Neural cell (in vitro differentiated cells): ENCODE data around the gene OBSCN. TPM values are rescaled to one million over a fixed set of nuclear protein-coding genes. Genes with fewer than 3 reads are reported as not detected.

Experiments used
- H2AFZ ChIP-seq: fragments of 200-600, 300-800 bp; sonication (generic), shearing (Covaris generic); 2 replicates; pipeline ENCODE4 v1.6.0; 2014; ENCODE audit warnings: low read depth, mild to moderate bottlenecking, antibody characterized with exemption, low read length, moderate library complexity
- H3F3A ChIP-seq: fragments of 200-600 bp; shearing (Covaris generic); 2 replicates; pipeline ENCODE4 v1.6.1; 2016; ENCODE audit warnings: mild to moderate bottlenecking, moderate library complexity, mixed read lengths, antibody characterized with exemption, low read length; ENCODE audit not compliant: insufficient read depth, poor library complexity, severe bottlenecking
- H3K27ac ChIP-seq: fragments of 200-600, 300-800 bp; sonication (generic), shearing (Covaris generic); 2 replicates; pipeline ENCODE4 v1.5.1; 2014; ENCODE audit warnings: mild to moderate bottlenecking, low read length, moderate library complexity
- H3K27me3 ChIP-seq: fragments of 300-800, 200-600 bp; sonication (generic), shearing (Covaris generic); 2 replicates; pipeline ENCODE4 v1.6.0; 2014; ENCODE audit warnings: mild to moderate bottlenecking, low read depth, low read length, moderate library complexity; ENCODE audit not compliant: insufficient read depth
- H3K36me3 ChIP-seq: fragments of 300-800, 200-600 bp; sonication (generic), shearing (Covaris generic); 2 replicates; pipeline ENCODE4 v1.5.1; 2014; ENCODE audit warnings: mild to moderate bottlenecking, antibody characterized with exemption, low read length, moderate library complexity; ENCODE audit not compliant: insufficient read depth
- H3K4me2 ChIP-seq: fragments of 300-800, 200-600 bp; sonication (generic), shearing (Covaris generic); 2 replicates; pipeline ENCODE4 v1.6.0; 2014; ENCODE audit warnings: mild to moderate bottlenecking, low read length
- H3K4me3 ChIP-seq: fragments of 300-800, 200-600 bp; sonication (generic), shearing (Covaris generic); 2 replicates; pipeline ENCODE4 v1.5.1; 2014; ENCODE audit warnings: mild to moderate bottlenecking, low read length, moderate library complexity
- H3K79me2 ChIP-seq: fragments of 200-600 bp; shearing (Covaris generic); replicated peaks from 2 replicates; pipeline ENCODE4 v1.6.0; 2014; ENCODE audit warnings: mild to moderate bottlenecking, low read length, moderate library complexity; ENCODE audit not compliant: insufficient read depth
- H3K9ac ChIP-seq: fragments of 300-800, 200-600 bp; sonication (generic), shearing (Covaris generic); 2 replicates; pipeline ENCODE4 v1.6.1; 2016; ENCODE audit warnings: mild to moderate bottlenecking, low read length, mixed read lengths
- H3K9me2 ChIP-seq: fragments of 200-600 bp; shearing (Covaris generic); 2 replicates; pipeline ENCODE4 v1.6.1; 2016; ENCODE audit warnings: mild to moderate bottlenecking, low read length, mixed read lengths; ENCODE audit not compliant: insufficient read depth
- H3K9me3 ChIP-seq: fragments of 200-600, 300-800 bp; sonication (generic), shearing (Covaris generic); 2 replicates; pipeline ENCODE4 v1.6.1; 2016; ENCODE audit warnings: mild to moderate bottlenecking, mixed run types, low read length, moderate library complexity, mixed read lengths
- H4K20me1 ChIP-seq: fragments of 200-600 bp; shearing (Covaris generic); 2 replicates; pipeline ENCODE4 v1.6.1; 2016; ENCODE audit warnings: mild to moderate bottlenecking, mixed run types; ENCODE audit not compliant: insufficient read depth
- CTCF ChIP-seq: fragments of 450-650 bp; IDR thresholded peaks from 2 replicates; pipeline ENCODE4 v1.5.1; 2014; ENCODE audit warnings: antibody characterized with exemption, mild to moderate bottlenecking, moderate library complexity; ENCODE audit not compliant: poor library complexity, severe bottlenecking
- EP300 ChIP-seq: fragments of 450-650 bp; conservative IDR thresholded peaks from 2 replicates; pipeline ENCODE4 v1.6.1; 2014; ENCODE audit warnings: antibody characterized with exemption, mild to moderate bottlenecking, moderate library complexity; ENCODE audit not compliant: poor library complexity, severe bottlenecking
- EZH2 ChIP-seq: fragments of 200-600, 300-800 bp; shearing (Covaris generic), sonication (generic); IDR thresholded peaks from 2 replicates; pipeline ENCODE4 v1.6.1; 2014; ENCODE audit warnings: antibody characterized with exemption, low read length, borderline replicate concordance, mild to moderate bottlenecking; ENCODE audit not compliant: insufficient read depth, poor library complexity, severe bottlenecking
- MXI1 ChIP-seq: fragments of 450-650 bp; conservative IDR thresholded peaks from 2 replicates; pipeline ENCODE4 v1.6.1; 2014; ENCODE audit warnings: antibody characterized with exemption, mild to moderate bottlenecking; ENCODE audit not compliant: poor library complexity, severe bottlenecking
- POLR2AphosphoS5 ChIP-seq: IDR thresholded peaks from 2 replicates; pipeline ENCODE4 v1.6.1; 2012
- RAD21 ChIP-seq: fragments of 450-650 bp; conservative IDR thresholded peaks from 2 replicates; pipeline ENCODE4 v1.6.1; 2014; ENCODE audit warnings: antibody characterized with exemption, mild to moderate bottlenecking, moderate library complexity
- REST ChIP-seq: IDR thresholded peaks from 2 replicates; pipeline ENCODE4 v1.6.1; 2012; ENCODE audit warnings: borderline replicate concordance
- SMC3 ChIP-seq: fragments of 450-650 bp; conservative IDR thresholded peaks from 2 replicates; pipeline ENCODE4 v1.6.1; 2014; ENCODE audit warnings: antibody characterized with exemption, mild to moderate bottlenecking, moderate library complexity; ENCODE audit not compliant: poor library complexity
- TAF1 ChIP-seq: IDR thresholded peaks from 2 replicates; pipeline ENCODE4 v1.6.1; 2012; ENCODE audit warnings: low read depth
- polyA plus RNA-seq: library from polyadenylated mRNA; depleted of rRNA; stranded (reverse); fragments of >200 nt; gene quantifications from 2 replicates; pipeline ENCODE4 v1.2.3, GENCODE V29; 2014

The OBSCN gene
- polyA plus RNA-seq, 1 donor from 2014 or later = 7.2 TPM

GRCh38 chr1:228164561-228165371 is 43.1 kb upstream of the OBSCN start:
- H3K36me3 ChIP-seq = no peaks in the 10 kb centered on the region
- H3K27ac ChIP-seq = peak overlapping the region; percentile 90
- peak overlapping the region; percentile 83 for H3K4me3 ChIP-seq
- no peaks in the 10 kb centered on the region for H3K27me3 ChIP-seq
- peak overlapping the region; percentile 78 for H3K9ac ChIP-seq
- peaks cover 11% of the 10 kb centered on the region for H3K79me2 ChIP-seq
- peak overlapping the region; percentile 89 for H3K4me2 ChIP-seq
- no peaks in the 10 kb centered on the region for H3K9me2 ChIP-seq
- TF ChIP-seq RAD21 (no peak), REST (no peak), POLR2AphosphoS5 (no peak), TAF1 (no peak), EP300 (no peak), CTCF (no peak), SMC3 (no peak), MXI1 (no peak), EZH2 (no peak)
- H4K20me1 ChIP-seq = no peaks in the 10 kb centered on the region
- no peaks in the 10 kb centered on the region for H3F3A ChIP-seq
- peak overlapping the region; percentile 98 for H2AFZ ChIP-seq
- no peaks in the 10 kb centered on the region for H3K9me3 ChIP-seq

- Histone ChIP-seq H3F3A (no peaks in the 10 kb centered on the region), H3K9ac (peak within 1 kb of the TSS; percentile 86), H3K27ac (peak within 1 kb of the TSS; percentile 90), H2AFZ (peak within 1 kb of the TSS; percentile 98), H3K4me2 (peak within 1 kb of the TSS; percentile 90), H3K27me3 (no peaks in the 10 kb centered on the region), H4K20me1 (no peaks in the 10 kb centered on the region), H3K36me3 (no peaks in the 10 kb centered on the region), H3K4me3 (peak within 1 kb of the TSS; percentile 83), H3K9me3 (no peaks in the 10 kb centered on the region), H3K9me2 (no peaks in the 10 kb centered on the region), H3K79me2 (peaks cover 11% of the 10 kb centered on the region)
- TF ChIP-seq SMC3 (peak; percentile 68), RAD21 (peak; percentile 61), REST (peak; percentile 74), EP300 (peak; percentile 90), CTCF (peak; percentile 99), TAF1 (peak; percentile 92), MXI1 (peak; percentile 86), POLR2AphosphoS5 (peak; percentile 80), EZH2 (no peak)
Measured at GRCh38 chr1:228165372-228166169, 42.3 kb upstream of the OBSCN start, which contains the start of gene IBA57. Gene IBA57 (plus strand): TSS chr1:228165804. CDS start chr1:228165817, 13 bp downstream.
